Hematopoietic multipotent progenitor cell treated with erythropoietin and hydrocortisone succinate and interleukin-3 and kit ligand, for 17 days (in vitro differentiated cells): ENCODE results near the gene SLC44A4.
"Not testable (repeated sequence)": the region's sequence is repeated elsewhere in the genome, so short reads cannot be mapped to it uniquely, and the experiment has no call there.

Experiments
- DNase-seq: peaks from one replicate; pipeline ENCODE4 v3.0.0-alpha.2; 2015; ENCODE audit warnings: low spot score

SLC44A4 gene

GRCh38 chr6:31858707-31859106 lies 20.1 kb downstream of the SLC44A4 start:
- no peak for DNase-seq

- DNase-seq = not testable (repeated sequence)
Observed at GRCh38 chr6:31857774-31858173, 21.0 kb downstream of the SLC44A4 start.

- not testable (repeated sequence) for DNase-seq
Observed at GRCh38 chr6:31851980-31852718, 26.6 kb downstream of the SLC44A4 start.

- no peak for DNase-seq
Observed at GRCh38 chr6:31851485-31851832, 27.3 kb downstream of the SLC44A4 start.

- no peak for DNase-seq
Observed at GRCh38 chr6:31850765-31851484, 27.9 kb downstream of the SLC44A4 start.

- no peak for DNase-seq
Observed at GRCh38 chr6:31847276-31847978, 31.4 kb downstream of the SLC44A4 start.

GRCh38 chr6:31844507-31844906 lies 34.3 kb downstream of the SLC44A4 start:
- DNase-seq = no peak

GRCh38 chr6:31842053-31842452 lies 36.7 kb downstream of the SLC44A4 start:
- no peak for DNase-seq

- DNase-seq = not testable (repeated sequence)
Observed at GRCh38 chr6:31839779-31840126, 39.0 kb downstream of the SLC44A4 start.

GRCh38 chr6:31838968-31839367 lies 39.8 kb downstream of the SLC44A4 start:
- no peak for DNase-seq

- not testable (repeated sequence) for DNase-seq
Observed at GRCh38 chr6:31838114-31838553, 40.7 kb downstream of the SLC44A4 start.

GRCh38 chr6:31837369-31838113 lies 41.3 kb downstream of the SLC44A4 start:
- DNase-seq = no peak

GRCh38 chr6:31836474-31837368 lies 42.1 kb downstream of the SLC44A4 start:
- peak; percentile 65 for DNase-seq

- peak; percentile 61 for DNase-seq
Observed at GRCh38 chr6:31836047-31836473, 42.7 kb downstream of the SLC44A4 start.

GRCh38 chr6:31834367-31835250 lies 44.2 kb downstream of the SLC44A4 start:
- peak; percentile 79 for DNase-seq

GRCh38 chr6:31831350-31832215 lies 47.2 kb downstream of the SLC44A4 start:
- peak; percentile 75 for DNase-seq

- DNase-seq = peak; percentile 50
Observed at GRCh38 chr6:31830886-31831335, 47.9 kb downstream of the SLC44A4 start.

GRCh38 chr6:31829633-31830283 lies 49.0 kb downstream of the SLC44A4 start:
- peak; percentile 88 for DNase-seq
